H9 (cell line): ENCODE data around the gene MBTPS1. TPM values are rescaled to one million over a fixed set of nuclear protein-coding genes. Genes with fewer than 3 reads are reported as not detected.

ENCODE experiments used
- DNase-seq: peaks from one replicate; pipeline ENCODE4 v3.0.0-alpha.2; 2017
- H2AFZ ChIP-seq: one replicate; pipeline ENCODE4 v1.6.1; 2013; ENCODE audit warnings: mild to moderate bottlenecking, low read length, control low read depth, moderate library complexity
- H2AK5ac ChIP-seq: 2 replicates; pipeline ENCODE4 v1.6.1; 2013; ENCODE audit warnings: low read length, control low read depth, mixed read lengths; ENCODE audit not compliant: insufficient read length
- H2BK120ac ChIP-seq: one replicate; pipeline ENCODE4 v1.6.1; 2013; ENCODE audit warnings: low read depth, mild to moderate bottlenecking, low read length, control low read depth, inconsistent platforms; ENCODE audit not compliant: poor library complexity, severe bottlenecking
- H2BK12ac ChIP-seq: 2 replicates; pipeline ENCODE4 v1.6.1; 2013; ENCODE audit warnings: low read length, control low read depth, mixed read lengths, low read depth; ENCODE audit not compliant: insufficient read length
- H2BK15ac ChIP-seq: 2 replicates; pipeline ENCODE4 v1.6.1; 2013; ENCODE audit warnings: low read depth, low read length, control low read depth
- H2BK20ac ChIP-seq: one replicate; pipeline ENCODE4 v1.6.1; 2013; ENCODE audit warnings: low read depth, mild to moderate bottlenecking, low read length, control low read depth, inconsistent platforms; ENCODE audit not compliant: poor library complexity, severe bottlenecking
- H2BK5ac ChIP-seq: 2 replicates; pipeline ENCODE4 v1.6.1; 2013; ENCODE audit warnings: low read length, control low read depth, mixed read lengths; ENCODE audit not compliant: insufficient read length
- H3K14ac ChIP-seq: 2 replicates; pipeline ENCODE4 v1.6.1; 2013; ENCODE audit warnings: low read length, control low read depth; ENCODE audit not compliant: insufficient read depth
- H3K18ac ChIP-seq: 2 replicates; pipeline ENCODE4 v1.6.1; 2013; ENCODE audit warnings: low read depth, mild to moderate bottlenecking, mixed read lengths, low read length, control low read depth; ENCODE audit not compliant: insufficient read length
- H3K23ac ChIP-seq: 2 replicates; pipeline ENCODE4 v1.6.1; 2013; ENCODE audit warnings: low read length, control low read depth, mixed read lengths, low read depth; ENCODE audit not compliant: insufficient read length
- H3K23me2 ChIP-seq: 2 replicates; pipeline ENCODE4 v1.6.1; 2013; ENCODE audit warnings: low read depth, mild to moderate bottlenecking, mixed read lengths, low read length, control low read depth; ENCODE audit not compliant: insufficient read length, poor library complexity, severe bottlenecking
- H3K27ac ChIP-seq: 2 replicates; pipeline ENCODE4 v1.5.1; 2013; ENCODE audit warnings: low read length, control low read depth, mixed read lengths, low read depth; ENCODE audit not compliant: insufficient read length
- H3K27me3 ChIP-seq: 2 replicates; pipeline ENCODE4 v1.6.1; 2013; ENCODE audit warnings: low read length, control low read depth, inconsistent platforms; ENCODE audit not compliant: insufficient read depth
- H3K4ac ChIP-seq: 2 replicates; pipeline ENCODE4 v1.6.1; 2013; ENCODE audit warnings: low read depth, mild to moderate bottlenecking, control low read depth, inconsistent platforms, low read length, moderate library complexity
- H3K4me1 ChIP-seq: 2 replicates; pipeline ENCODE4 v1.6.1; 2013; ENCODE audit warnings: low read length, control low read depth, inconsistent platforms; ENCODE audit not compliant: insufficient read depth
- H3K4me2 ChIP-seq: 2 replicates; pipeline ENCODE4 v1.6.1; 2013; ENCODE audit warnings: low read length, control low read depth, mixed read lengths; ENCODE audit not compliant: insufficient read length, insufficient read depth
- H3K56ac ChIP-seq: 2 replicates; pipeline ENCODE4 v1.6.1; 2013; ENCODE audit warnings: low read depth, mild to moderate bottlenecking, mixed read lengths, low read length, control low read depth; ENCODE audit not compliant: insufficient read length
- H3K79me1 ChIP-seq: 2 replicates; pipeline ENCODE4 v1.6.1; 2013; ENCODE audit warnings: low read depth, mild to moderate bottlenecking, moderate library complexity, low read length, control low read depth, inconsistent platforms; ENCODE audit not compliant: insufficient read depth, poor library complexity, severe bottlenecking
- H3K79me2 ChIP-seq: 2 replicates; pipeline ENCODE4 v1.6.1; 2013; ENCODE audit warnings: low read length, control low read depth, inconsistent platforms; ENCODE audit not compliant: insufficient read depth
- H3K9ac ChIP-seq: 2 replicates; pipeline ENCODE4 v1.6.1; 2013; ENCODE audit warnings: low read length, control low read depth, mixed read lengths; ENCODE audit not compliant: insufficient read length; ENCODE audit errors: extremely low read depth
- H3K9me3 ChIP-seq: one replicate; pipeline ENCODE4 v1.6.1; 2013; ENCODE audit warnings: low read depth, low read length, inconsistent platforms; ENCODE audit not compliant: control insufficient read depth
- H3T11ph ChIP-seq: one replicate; pipeline ENCODE4 v1.6.1; 2013; ENCODE audit warnings: mild to moderate bottlenecking, low read length, control low read depth, inconsistent platforms
- H4K20me1 ChIP-seq: one replicate; pipeline ENCODE4 v1.6.1; 2013; ENCODE audit not compliant: control insufficient read depth, insufficient read length, insufficient read depth
- H4K5ac ChIP-seq: 2 replicates; pipeline ENCODE4 v1.6.1; 2013; ENCODE audit warnings: low read depth, mild to moderate bottlenecking, mixed read lengths, low read length, control low read depth; ENCODE audit not compliant: insufficient read length
- H4K8ac ChIP-seq: replicated peaks from 2 replicates; pipeline ENCODE4 v1.6.1; 2013; ENCODE audit warnings: low read length, control low read depth, mixed read lengths, low read depth; ENCODE audit not compliant: insufficient read length
- H4K91ac ChIP-seq: 2 replicates; pipeline ENCODE4 v1.6.1; 2013; ENCODE audit warnings: low read depth, mild to moderate bottlenecking, moderate library complexity, mixed read lengths, low read length, control low read depth; ENCODE audit not compliant: insufficient read length
- H3K27ac Mint-ChIP-seq, 3 experiments: 2 replicates in 2 of 3; 3 replicates in 1 of 3; pipeline ENCODE4 v1.8.0; 2020 to 2021; ENCODE audit warnings: mixed read lengths in 3 of 3, mild to moderate bottlenecking in 1 of 3, moderate library complexity in 1 of 3
- H3K27me3 Mint-ChIP-seq: 2 replicates; pipeline ENCODE4 v1.8.0; 2021; ENCODE audit warnings: low read depth, mild to moderate bottlenecking, moderate library complexity, mixed read lengths
- H3K36me3 Mint-ChIP-seq, 3 experiments: 2 replicates in 2 of 3; 3 replicates in 1 of 3; pipeline ENCODE4 v1.8.0; 2020 to 2021; ENCODE audit warnings: low read depth in 3 of 3, mixed read lengths in 3 of 3; ENCODE audit not compliant: insufficient read depth in 1 of 3
- H3K4me1 Mint-ChIP-seq, 2 experiments: 2 replicates each; pipeline ENCODE4 v1.8.0; 2020; ENCODE audit warnings: mixed read lengths in 2 of 2
- H3K4me3 Mint-ChIP-seq, 2 experiments: 2 replicates in 1 of 2; 3 replicates in 1 of 2; pipeline ENCODE4 v1.8.0; 2020 to 2021; ENCODE audit warnings: mild to moderate bottlenecking in 2 of 2, mixed read lengths in 2 of 2, moderate library complexity in 1 of 2
- H3K9me3 Mint-ChIP-seq, 2 experiments: 2 replicates in 1 of 2; 3 replicates in 1 of 2; pipeline ENCODE4 v1.8.0; 2020; ENCODE audit warnings: mild to moderate bottlenecking in 2 of 2, mixed read lengths in 2 of 2, moderate library complexity in 1 of 2
- CTCF ChIP-seq: fragments of 200-600 bp; sonication (generic); conservative IDR thresholded peaks from 3 replicates; pipeline ENCODE4 v1.8.0; 2021; ENCODE audit warnings: antibody characterized with exemption, mild to moderate bottlenecking
- WGBS: extraction: QIAGEN DNeasy Blood & Tissue Kit; methylation state at CpG from one replicate; pipeline ENCODE4 v1.1.7; 2013; ENCODE audit warnings: missing lambda C conversion rate, low lambda C conversion rate, mixed read lengths; ENCODE audit not compliant: insufficient read length; ENCODE audit errors: extremely low coverage; 5-methylcytosine and 5-hydroxymethylcytosine counted together
- total RNA-seq: library from RNA; stranded (reverse); gene quantifications from 2 replicates; pipeline ENCODE4 v1.2.1, GENCODE V29; 2021

MBTPS1 gene
- total RNA-seq, 1 experiment from 2014 or later: 48.7 TPM

- no peak overlapping the region for H2AFZ ChIP-seq
- no CpG with 5 or more reads among the region's 11 CpGs for WGBS
- H4K20me1 ChIP-seq: no peaks in the 10 kb centered on the region
- H3K9ac ChIP-seq: no peak overlapping the region
- no peak overlapping the region for H2BK15ac ChIP-seq
- no peaks in the 10 kb centered on the region for H3K9me3 ChIP-seq
- H3K56ac ChIP-seq: no peak overlapping the region
- Mint-ChIP-seq H3K36me3 (peaks cover 6 to 20% (median 11%) of the 10 kb centered on the region in 3 experiments), H3K4me3 (no peak overlapping the region), H3K4me1 (peaks cover 21 to 26% of the 10 kb centered on the region in 2 experiments), H3K27me3 (peaks cover 41% of the 10 kb centered on the region), H3K9me3 (peaks cover 23 to 33% of the 10 kb centered on the region in 2 experiments), H3K27ac (no peak overlapping the region; a peak in 1 of 7 replicates)
- H3K18ac ChIP-seq: peak overlapping the region; percentile 14
- H3K4me1 ChIP-seq: no peaks in the 10 kb centered on the region; the same call in 1 of the 2 replicates
- H3K27me3 ChIP-seq: no peaks in the 10 kb centered on the region
- no peak overlapping the region for H2BK120ac ChIP-seq
- no peak overlapping the region for H2BK12ac ChIP-seq
- H3K4me2 ChIP-seq: no peak overlapping the region
- H3K79me1 ChIP-seq: no peaks in the 10 kb centered on the region
- no peaks in the 10 kb centered on the region for H3K23me2 ChIP-seq
- H3K27ac ChIP-seq: no peak overlapping the region
- H3T11ph ChIP-seq: no peak overlapping the region
- H2AK5ac ChIP-seq: no peak overlapping the region
- no peak overlapping the region for H3K23ac ChIP-seq
- H2BK20ac ChIP-seq: no peak overlapping the region
- H4K8ac ChIP-seq: no peak overlapping the region
- no peak for TF ChIP-seq CTCF
- H2BK5ac ChIP-seq: no peak overlapping the region
- H3K14ac ChIP-seq: no peak overlapping the region
- H3K4ac ChIP-seq: no peak overlapping the region
- no peaks in the 10 kb centered on the region for H3K79me2 ChIP-seq
- no peak for DNase-seq
- H4K5ac ChIP-seq: no peak overlapping the region
- no peak overlapping the region for H4K91ac ChIP-seq
Observed at GRCh38 chr16:84022644-84023043, 94.1 kb downstream of the MBTPS1 start.
